Stomach (tissue), 4 donors: ENCODE measurements around the gene LAG3.

Experiments
- POLR2A ChIP-seq, 4 donors: fragments of 450-650 bp; IDR thresholded peaks; one replicate each; pipeline ENCODE4 v1.6.1; 2016; ENCODE audit warnings: antibody characterized with exemption in 4 of 4, control low read depth in 2 of 4, mild to moderate bottlenecking in 1 of 4, moderate library complexity in 1 of 4
- TF ChIP-seq, protein P1 (sequence below), 7 experiments: fragments of 450-650 bp in 4 of 7; fragments of 200-600 bp in 3 of 7; sonication (generic) in 3 of 7; IDR thresholded peaks; one replicate each; pipeline ENCODE4 v1.5.1; 2016 to 2019; ENCODE audit warnings: antibody characterized with exemption in 7 of 7, control low read depth in 2 of 7, mild to moderate bottlenecking in 1 of 7

DNA sequence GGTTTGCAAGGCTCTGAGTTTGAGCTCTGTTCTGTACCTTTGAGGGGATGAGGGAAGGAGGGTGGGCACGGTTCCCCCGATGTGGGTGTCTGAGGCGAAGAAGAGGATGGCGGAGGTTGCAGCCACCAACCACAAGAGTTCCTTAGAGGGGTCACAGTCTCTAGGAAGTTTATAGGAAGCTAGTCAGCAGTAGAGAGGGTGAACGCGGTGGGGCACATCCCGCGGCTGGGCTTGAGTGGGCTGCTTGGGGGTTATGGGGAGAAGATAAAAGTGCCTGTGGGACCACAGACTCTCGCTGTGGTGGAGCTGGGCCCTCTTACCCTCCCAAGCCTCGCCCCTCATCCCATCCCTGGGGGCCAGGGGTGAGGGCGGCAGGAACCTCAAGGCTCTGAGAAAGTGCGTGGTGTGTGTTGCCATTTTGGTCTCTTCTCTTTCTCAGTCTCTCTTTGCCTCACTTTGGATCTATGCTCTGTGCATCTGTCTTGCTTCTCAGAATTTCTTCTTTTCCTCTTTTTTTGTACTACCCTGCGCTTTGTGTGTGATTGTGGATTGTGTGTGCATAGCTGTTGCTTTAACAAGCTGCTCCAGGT is 19.7 kb downstream of the LAG3 start:
- TF ChIP-seq POLR2A (IDR thresholded peaks at IDR 0.05), result no peak
- TF ChIP-seq, protein P1, sequence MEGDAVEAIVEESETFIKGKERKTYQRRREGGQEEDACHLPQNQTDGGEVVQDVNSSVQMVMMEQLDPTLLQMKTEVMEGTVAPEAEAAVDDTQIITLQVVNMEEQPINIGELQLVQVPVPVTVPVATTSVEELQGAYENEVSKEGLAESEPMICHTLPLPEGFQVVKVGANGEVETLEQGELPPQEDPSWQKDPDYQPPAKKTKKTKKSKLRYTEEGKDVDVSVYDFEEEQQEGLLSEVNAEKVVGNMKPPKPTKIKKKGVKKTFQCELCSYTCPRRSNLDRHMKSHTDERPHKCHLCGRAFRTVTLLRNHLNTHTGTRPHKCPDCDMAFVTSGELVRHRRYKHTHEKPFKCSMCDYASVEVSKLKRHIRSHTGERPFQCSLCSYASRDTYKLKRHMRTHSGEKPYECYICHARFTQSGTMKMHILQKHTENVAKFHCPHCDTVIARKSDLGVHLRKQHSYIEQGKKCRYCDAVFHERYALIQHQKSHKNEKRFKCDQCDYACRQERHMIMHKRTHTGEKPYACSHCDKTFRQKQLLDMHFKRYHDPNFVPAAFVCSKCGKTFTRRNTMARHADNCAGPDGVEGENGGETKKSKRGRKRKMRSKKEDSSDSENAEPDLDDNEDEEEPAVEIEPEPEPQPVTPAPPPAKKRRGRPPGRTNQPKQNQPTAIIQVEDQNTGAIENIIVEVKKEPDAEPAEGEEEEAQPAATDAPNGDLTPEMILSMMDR (IDR thresholded peaks at IDR 0.05), result no peak
